HG03575 (cell line): ENCODE data around the gene CLK2.
"Not testable (repeated sequence)": the region's sequence is repeated elsewhere in the genome, so short reads cannot be mapped to it uniquely, and the experiment has no call there.

ENCODE experiments used
- ATAC-seq: cut with Tn5 transposase; IDR thresholded peaks from one replicate; pipeline ENCODE4 v1.9.1; 2021; ENCODE audit not compliant: unreplicated experiment, insufficient number of reproducible peaks, low FRiP score; ENCODE audit errors: extremely low read depth

CLK2 gene

DNA sequence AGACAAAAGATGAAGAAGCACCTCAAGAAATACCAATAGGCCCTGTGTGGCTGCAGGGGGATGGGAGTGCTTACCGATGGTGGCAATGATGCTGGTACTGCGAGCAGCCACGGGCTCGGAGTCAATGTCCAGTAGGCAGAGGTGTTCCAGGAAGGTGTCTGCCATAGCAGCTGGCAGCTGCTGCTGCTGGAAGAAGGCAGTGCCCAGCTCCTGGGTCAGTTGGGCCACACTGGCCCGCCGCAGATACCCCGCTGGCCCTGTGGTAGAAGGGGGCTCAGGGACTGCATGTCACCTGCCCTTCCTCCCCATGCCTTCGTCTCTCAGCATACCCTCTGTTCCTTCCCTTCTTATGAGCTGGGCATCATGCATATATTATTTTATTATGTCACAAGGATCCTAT lies 26.7 kb upstream of the CLK2 start:
- no peak for ATAC-seq

DNA sequence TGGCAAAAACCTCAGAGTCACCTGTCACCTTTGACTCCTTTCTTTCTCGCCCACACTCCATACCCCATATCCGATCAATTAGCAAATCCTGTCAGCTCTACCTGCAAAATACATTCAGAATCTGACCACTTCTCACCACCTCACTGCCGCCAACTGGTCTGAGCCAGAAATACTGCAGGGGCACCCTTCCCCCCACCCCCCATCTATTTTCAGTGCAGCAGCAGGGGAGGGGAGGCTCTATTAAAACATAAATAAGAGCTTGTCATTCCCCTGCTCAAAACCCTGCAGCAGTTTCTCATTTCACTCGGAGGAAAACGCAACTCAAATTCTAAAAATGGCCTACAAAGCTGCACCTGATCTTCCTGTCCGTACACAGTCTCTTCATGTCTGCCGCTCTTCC lies 24.1 kb upstream of the CLK2 start:
- ATAC-seq: no peak

DNA sequence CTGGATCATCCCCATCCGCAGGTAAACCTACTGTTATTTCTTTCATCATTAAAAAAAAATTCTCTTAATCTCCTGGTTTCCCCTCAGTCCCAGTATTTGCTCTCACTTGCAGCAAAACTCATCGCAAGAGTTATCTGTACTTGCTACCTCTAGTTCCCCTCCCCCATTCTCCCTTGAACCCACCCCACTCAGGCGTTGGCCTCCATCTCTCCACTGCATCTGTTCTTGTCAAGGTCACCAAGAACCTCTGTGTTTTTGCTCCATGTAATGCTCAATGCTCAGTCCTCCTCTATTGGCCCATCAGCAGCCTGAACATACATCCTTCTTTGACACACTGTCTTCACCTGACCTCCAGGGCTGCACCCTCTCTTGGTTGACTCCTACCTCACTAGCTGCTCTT lies 23.4 kb upstream of the CLK2 start:
- no peak for ATAC-seq

DNA sequence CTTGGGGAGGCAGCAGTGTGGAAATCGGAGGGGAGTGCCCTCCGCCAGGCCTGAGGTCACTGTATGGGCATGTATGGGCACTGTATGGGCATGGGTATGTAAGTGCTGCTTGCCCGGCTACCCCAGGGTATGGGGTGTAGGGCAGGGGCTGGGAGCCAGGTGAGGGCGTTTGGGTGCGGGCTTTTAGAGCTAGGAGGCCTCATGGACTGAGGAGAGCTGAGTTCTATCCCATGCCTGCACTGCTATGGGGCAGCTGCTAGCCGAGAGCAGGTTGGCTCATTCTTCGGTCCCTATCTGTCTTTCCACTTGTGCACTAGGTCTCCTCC lies 22.6 kb upstream of the CLK2 start:
- ATAC-seq: no peak

DNA sequence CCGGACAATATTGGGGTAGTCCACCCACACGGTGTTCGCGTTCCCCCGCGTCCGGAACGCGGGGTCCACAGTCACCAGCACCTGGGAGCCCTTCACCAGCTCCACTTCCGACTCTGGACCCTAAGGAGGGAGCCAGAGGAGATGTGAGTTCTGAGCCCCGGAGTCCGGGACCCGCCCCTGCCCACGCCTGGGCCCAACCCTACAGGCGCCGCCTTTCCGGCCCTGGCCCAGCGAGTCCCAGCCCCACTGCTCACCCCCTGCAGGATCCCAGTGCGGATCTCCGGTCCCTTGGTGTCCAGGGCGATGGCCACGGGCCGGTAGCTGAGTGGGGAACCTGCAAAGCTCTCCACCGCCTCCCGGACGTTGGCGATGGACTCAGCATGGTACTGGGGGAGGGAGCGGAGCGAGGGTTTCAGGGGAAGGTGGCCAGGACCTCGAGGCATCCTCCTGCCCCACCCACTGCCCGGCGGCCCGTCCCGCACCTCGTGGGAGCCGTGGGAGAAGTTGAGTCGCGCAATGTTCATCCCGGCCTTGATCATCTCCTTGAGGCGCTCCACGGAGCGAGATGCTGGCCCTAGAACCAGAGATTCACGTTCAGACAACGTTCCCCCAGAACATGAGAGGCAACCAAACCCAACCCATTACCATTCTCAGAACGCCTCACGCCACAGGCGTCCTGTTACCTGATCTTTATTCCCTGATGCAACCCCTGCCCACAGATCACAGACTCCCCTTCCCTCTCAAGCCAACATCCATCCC lies 22.1 kb upstream of the CLK2 start:
- no peak for ATAC-seq

DNA sequence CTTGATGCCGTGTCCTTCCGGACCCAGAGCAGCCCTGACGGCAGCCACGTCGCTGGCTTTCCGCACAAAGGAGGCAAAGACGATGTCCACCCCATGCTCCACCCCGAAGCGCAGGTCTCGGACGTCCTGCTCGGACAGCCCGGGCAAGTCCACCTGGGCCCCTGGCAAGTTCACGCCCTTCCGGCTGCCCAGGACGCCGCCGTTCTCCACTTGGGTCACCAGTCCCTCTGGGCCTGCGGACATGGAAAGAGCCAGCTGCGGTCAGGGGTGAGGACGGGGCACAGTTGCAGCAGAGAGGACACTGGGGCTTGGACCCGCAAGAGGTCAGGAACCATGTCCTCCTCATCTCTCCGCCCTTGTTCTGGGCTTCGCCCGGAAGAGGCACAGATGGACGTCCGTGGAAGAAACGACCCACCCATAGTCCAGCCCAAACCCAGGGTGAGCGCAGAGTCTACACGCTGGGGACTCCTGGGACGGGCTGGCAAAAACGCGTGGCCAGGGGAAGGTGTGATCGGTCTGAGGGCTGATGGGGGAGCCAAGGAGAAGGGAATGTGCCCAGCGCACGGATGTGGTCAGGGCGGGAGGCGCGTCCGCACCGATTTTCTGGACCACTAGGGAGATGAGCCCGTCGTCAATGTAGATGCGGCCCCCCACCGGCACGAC lies 21.3 kb upstream of the CLK2 start:
- no peak for ATAC-seq

DNA sequence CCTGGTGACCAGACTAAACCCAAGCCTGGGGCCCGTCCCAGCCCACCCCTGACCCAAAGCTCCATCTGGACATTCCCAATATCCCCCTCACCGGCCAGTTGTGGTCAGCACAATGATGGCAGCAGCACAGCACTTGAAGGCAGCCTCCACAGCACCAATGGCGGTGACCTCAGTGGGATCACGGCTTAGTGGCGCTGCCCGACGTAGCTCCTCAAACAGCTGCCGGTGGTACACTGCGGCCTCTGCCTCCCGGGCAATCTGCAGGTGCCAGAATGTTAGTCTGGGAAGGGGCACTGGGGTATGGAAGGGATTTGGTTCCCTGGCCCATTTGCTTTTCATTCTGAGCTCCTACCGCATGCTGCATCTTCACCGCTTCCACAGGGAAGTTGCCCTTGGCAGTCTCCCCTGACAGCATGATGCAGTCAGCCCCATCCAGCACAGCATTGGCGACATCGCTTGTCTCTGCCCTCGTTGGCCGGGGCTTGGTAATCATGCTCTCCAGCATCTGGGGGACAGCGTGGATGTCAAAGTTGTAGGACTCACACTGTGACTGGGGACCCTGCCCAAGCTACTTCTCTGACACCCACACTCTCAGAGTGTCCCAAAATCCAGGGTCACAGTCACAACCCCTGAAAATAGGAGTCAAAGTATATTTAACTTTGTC lies 19.9 kb upstream of the CLK2 start:
- ATAC-seq: no peak

DNA sequence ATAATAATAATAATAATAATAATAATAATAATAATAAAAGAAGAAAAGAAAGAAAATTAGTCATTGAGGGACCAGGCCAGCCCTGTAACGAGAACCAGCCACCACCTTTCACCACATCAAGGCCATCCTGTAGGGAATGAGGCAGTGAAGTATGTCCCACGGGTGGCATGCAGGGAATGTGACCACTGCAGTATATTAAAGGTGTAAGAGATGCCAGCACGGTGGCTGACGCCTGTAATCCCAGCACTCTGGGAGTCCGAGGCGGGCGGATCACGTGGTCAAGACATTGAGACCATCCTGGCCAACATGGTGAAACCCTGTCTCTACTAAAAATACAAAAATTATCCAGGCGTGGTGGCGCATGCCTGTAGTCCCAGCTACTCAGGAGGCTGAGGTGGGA lies 17.7 kb upstream of the CLK2 start:
- ATAC-seq: not testable (repeated sequence)

DNA sequence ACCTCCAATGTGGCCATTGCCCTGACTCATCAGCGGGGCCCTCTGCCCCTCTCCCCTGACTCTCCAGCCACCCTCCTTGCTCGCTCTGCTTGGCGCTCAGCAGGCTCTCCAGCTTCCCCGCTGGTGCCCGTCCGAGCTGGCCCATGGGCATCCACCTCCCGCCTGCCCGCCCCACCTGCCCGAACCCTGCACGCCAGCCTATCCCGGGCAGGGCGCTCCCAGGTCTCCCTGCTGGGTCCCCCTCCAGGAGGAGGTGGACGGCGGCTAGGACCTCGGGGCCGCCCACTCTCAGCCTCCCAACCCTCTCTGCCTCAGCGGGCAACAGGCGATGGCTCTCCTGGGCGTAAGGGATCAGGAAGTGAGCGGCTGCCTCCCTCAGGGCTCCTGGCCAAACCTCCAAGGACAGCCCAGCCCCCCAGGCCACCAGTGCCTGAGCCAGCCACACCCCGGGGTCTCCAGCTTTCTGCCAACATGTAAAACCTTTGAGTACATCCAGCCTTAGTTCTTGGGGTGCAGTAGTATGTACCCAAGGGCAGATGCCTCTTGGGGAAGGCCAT lies 14.8 kb upstream of the CLK2 start:
- no peak for ATAC-seq

DNA sequence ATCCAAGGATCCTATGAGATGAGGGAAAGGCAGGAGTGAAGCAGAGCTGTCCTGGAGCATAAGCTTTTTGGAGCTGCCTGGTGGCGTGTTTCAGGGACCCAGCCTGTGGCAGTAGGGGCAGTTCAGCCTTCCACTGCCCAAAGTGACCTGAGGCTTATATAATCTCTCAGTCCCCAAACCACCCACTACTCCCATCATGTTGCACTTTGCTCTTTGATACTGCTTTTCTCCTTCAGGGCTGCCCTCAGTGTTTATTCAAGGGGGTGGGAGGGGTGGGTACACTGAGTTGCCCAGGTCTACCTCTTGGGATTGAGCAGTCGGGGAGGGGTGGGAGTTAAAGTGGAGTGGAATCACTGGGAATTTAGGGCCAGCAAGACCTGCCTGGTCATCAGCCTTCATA lies 13.2 kb upstream of the CLK2 start:
- no peak for ATAC-seq

DNA sequence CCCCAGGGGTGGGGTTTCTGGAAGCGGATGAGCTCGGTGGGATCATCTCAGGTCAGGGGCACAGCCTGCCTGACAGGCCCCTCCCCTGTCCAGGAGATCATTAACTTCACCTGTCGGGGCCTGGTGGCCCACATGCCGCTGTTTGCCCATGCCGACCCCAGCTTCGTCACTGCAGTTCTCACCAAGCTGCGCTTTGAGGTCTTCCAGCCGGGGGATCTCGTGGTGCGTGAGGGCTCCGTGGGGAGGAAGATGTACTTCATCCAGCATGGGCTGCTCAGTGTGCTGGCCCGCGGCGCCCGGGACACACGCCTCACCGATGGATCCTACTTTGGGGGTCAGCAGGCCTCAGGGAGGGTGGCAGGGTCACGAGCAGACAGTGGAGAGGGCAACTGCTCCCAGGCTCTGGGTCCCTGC lies 12.3 kb upstream of the CLK2 start:
- ATAC-seq: no peak

DNA sequence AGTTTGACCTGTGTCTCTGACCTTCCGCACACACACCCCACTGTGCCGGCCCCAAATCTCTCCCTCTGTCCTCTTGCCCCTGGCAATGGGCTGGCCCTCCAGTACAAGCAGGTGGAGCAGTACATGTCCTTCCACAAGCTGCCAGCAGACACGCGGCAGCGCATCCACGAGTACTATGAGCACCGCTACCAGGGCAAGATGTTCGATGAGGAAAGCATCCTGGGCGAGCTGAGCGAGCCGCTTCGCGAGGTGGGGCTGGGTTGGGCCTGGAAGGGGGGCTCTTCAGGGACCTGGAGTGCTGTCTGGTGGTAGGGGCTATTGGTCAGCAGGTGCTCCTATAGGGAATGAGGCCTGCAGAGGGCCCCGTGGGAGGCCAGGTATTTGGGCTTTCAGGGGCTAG lies 11.8 kb upstream of the CLK2 start:
- ATAC-seq: no peak

DNA sequence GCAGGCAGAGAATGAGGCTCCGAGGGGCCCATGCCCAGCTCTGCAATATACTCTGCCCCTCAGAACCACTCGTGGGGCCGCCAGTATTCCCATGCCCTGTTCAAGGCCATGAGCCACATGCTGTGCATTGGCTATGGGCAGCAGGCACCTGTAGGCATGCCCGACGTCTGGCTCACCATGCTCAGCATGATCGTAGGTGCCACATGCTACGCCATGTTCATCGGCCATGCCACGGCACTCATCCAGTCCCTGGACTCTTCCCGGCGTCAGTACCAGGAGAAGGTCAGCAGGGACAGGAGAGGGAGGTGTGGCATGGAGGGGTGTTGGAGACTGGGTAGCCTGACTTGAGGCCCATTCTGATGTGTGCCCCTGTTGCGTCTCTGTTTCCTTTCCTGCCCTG lies 11.2 kb upstream of the CLK2 start:
- ATAC-seq: no peak

DNA sequence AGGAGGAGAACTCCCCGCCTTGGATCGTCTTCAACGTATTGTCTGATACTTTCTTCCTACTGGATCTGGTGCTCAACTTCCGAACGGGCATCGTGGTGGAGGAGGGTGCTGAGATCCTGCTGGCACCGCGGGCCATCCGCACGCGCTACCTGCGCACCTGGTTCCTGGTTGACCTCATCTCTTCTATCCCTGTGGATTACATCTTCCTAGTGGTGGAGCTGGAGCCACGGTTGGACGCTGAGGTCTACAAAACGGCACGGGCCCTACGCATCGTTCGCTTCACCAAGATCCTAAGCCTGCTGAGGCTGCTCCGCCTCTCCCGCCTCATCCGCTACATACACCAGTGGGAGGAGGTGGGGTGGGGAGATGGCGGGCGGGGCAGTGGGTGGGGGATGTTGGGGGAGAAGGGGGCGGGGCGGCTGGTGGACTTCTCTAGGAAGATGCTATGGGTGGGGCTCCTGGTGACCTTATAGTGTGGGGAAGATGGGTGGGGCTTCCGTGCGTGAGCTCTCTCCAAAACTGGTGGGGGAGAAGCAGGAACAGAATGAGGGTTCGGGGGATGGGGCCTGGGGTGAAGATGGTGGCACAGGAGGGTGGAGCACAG lies 9.3 kb upstream of the CLK2 start:
- no peak for ATAC-seq

DNA sequence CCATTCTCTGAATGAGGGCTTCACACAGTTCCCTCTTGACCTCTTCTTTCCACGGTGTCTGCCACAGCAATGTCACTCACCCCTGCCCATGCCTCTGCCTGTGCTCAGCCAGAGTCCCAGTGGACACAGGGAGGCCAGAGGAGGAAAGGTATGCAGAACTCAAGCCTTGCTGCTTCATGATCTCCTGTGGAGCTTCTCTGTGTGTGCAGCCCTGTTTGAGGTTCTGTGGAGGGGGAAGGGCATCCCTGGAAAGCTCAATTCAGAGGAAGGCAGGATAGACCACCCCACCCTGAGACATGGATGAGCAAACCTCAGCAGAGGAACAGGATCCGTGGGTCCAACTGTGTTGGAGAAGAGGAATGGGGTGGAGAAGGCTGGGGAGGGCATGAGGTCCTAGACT lies 6.0 kb upstream of the CLK2 start:
- ATAC-seq: no peak

DNA sequence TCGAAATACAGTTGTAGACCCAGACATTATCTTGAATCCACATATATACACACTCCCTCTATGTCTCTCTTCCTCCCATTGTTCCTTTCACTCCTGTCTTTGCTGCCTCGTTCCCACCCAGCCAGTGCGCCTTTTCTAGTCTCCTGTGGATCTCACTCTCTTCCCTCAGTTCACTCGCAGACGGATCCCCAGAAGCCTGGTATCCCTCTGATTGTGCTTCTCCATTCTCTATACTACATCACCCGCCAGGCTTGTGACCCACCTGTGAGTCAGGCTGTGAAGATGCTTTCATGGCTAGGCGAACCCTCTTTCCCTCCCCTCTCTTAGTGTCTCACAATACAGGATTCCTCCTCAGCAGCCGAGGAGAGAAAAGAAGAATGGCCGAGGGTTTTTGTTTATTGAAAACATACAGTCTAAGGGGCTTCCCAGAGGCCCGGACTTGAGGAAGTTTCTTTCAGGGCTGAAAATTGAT lies 5.4 kb upstream of the CLK2 start:
- ATAC-seq: no peak

DNA sequence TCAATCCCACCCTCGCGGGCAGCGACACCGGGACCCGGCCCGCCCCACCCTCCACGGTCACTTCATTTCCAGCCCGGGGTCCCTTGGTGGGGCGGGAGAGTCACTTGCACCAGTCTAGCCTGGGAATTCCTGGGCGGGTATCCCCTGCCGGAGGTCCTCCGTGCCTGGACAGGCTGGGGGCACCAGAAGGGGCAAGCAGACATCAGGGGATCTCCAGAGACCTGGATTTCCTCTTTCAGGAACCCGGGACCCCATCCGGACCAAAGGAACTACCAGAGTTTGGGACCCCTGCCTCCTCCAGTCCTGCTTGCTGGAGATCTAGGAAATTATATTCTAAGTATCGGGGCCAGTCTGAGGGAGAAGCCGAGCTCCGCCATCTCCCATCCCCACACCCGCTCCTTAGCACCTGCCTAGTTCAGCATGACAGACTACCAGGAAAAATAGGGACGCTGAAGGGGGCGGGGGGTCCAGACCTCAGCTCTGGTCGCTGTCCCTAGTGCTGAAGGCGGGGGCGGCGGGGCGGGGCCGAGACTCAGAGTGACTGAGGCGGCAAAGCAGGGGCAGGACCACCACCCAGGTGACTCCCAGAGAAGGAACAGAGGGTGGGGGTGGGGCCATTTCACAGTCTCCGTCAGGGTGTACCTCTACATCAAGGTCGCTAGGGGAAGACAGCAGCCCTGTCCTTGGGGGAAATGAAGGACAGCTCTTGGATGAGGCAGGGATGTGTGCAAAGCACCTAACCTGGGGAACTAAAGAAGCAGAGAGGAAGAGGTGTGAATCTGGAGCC lies 4.8 kb upstream of the CLK2 start:
- no peak for ATAC-seq

DNA sequence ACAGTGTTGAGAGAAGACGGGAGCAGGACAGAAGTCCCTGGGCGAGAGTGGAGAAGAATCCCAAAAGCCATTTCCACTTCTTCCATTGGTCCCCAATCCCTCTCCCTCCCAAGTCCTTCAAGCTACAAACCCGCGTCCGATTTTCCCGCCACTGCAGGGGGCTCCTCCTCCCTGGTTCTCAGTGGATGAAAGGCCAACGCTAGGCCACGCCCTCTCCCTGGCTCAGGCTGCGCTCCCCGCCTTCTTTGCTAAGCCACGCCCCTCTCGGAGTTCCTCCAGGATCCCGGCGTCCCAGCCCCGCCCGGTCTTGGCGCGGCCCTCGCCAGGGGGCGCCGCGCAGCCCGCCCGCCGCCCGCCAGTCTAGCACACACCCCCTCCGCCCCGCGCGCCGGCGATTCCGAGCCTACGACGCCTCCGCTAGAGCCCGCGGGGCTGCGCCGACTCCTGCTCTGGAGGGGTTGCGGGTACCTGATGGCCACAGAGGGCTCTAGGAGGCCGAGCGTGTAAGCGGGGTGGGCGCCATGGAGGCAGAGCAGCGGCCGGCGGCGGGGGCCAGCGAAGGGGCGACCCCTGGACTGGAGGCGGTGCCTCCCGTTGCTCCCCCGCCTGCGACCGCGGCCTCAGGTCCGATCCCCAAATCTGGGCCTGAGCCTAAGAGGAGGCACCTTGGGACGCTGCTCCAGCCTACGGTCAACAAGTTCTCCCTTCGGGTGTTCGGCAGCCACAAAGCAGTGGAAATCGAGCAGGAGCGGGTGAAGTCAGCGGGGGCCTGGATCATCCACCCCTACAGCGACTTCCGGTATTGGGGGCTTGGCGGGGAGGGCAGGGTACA lies 4.0 kb upstream of the CLK2 start, which contains the start of gene HCN3:
Gene HCN3, plus strand, starts transcription at position 394 of the 832 bp plus-strand sequence. Its CDS starts 128 bp downstream, at position 522.
- no peak for ATAC-seq
